GM23248 (cell line): ENCODE data around the gene NUDCD3. TPM values are rescaled to one million over a fixed set of nuclear protein-coding genes. Genes with fewer than 3 reads are reported as not detected.

Experiments
- DNase-seq: peaks from one replicate; pipeline ENCODE4 v3.0.0-alpha.2; 2015
- H2AFZ ChIP-seq: fragments of 200-600 bp; sonication (generic); 2 replicates; pipeline ENCODE4 v1.6.1; 2016; ENCODE audit warnings: antibody characterized with exemption
- H3F3A ChIP-seq: fragments of 200-600 bp; sonication (generic); 2 replicates; pipeline ENCODE4 v1.6.1; 2016; ENCODE audit warnings: mild to moderate bottlenecking, antibody characterized with exemption, mixed run types; ENCODE audit not compliant: insufficient read depth
- H3K27ac ChIP-seq: fragments of 200-600 bp; sonication (generic); 2 replicates; pipeline ENCODE4 v1.5.1; 2016; ENCODE audit warnings: mild to moderate bottlenecking
- H3K27me3 ChIP-seq: fragments of 200-600 bp; sonication (generic); replicated peaks from 2 replicates; pipeline ENCODE4 v1.6.1; 2016; ENCODE audit warnings: mild to moderate bottlenecking; ENCODE audit not compliant: insufficient read depth
- H3K36me3 ChIP-seq: fragments of 200-600 bp; sonication (generic); 2 replicates; pipeline ENCODE4 v1.6.1; 2016; ENCODE audit warnings: low read depth, mild to moderate bottlenecking
- H3K4me1 ChIP-seq: fragments of 200-600 bp; sonication (generic); 2 replicates; pipeline ENCODE4 v1.6.1; 2016; ENCODE audit warnings: mild to moderate bottlenecking; ENCODE audit not compliant: insufficient read depth
- H3K4me2 ChIP-seq: fragments of 200-600 bp; sonication (generic); one replicate; pipeline ENCODE4 v1.6.1; 2016; ENCODE audit warnings: mild to moderate bottlenecking; ENCODE audit not compliant: unreplicated experiment
- H3K4me3 ChIP-seq: fragments of 200-600 bp; sonication (generic); 2 replicates; pipeline ENCODE4 v1.5.1; 2016; ENCODE audit warnings: mild to moderate bottlenecking
- H3K79me2 ChIP-seq: fragments of 200-600 bp; sonication (generic); 2 replicates; pipeline ENCODE4 v1.6.1; 2016; ENCODE audit warnings: mild to moderate bottlenecking; ENCODE audit not compliant: insufficient read depth
- H3K9ac ChIP-seq: fragments of 200-600 bp; sonication (generic); 2 replicates; pipeline ENCODE4 v1.6.1; 2016; ENCODE audit warnings: mild to moderate bottlenecking
- H3K9me2 ChIP-seq: fragments of 200-600 bp; sonication (generic); 2 replicates; pipeline ENCODE4 v1.6.1; 2016; ENCODE audit warnings: mixed run types, mild to moderate bottlenecking, moderate library complexity; ENCODE audit not compliant: insufficient read depth
- H3K9me3 ChIP-seq: fragments of 200-600 bp; sonication (generic); one replicate; pipeline ENCODE4 v1.6.1; 2017; ENCODE audit warnings: low read depth
- H4K20me1 ChIP-seq: fragments of 200-600 bp; sonication (generic); 2 replicates; pipeline ENCODE4 v1.6.0; 2016; ENCODE audit not compliant: insufficient read depth
- EZH2 ChIP-seq: fragments of 200-600 bp; sonication (generic); IDR thresholded peaks from 2 replicates; pipeline ENCODE4 v1.6.1; 2018; ENCODE audit warnings: antibody characterized with exemption, mild to moderate bottlenecking; ENCODE audit not compliant: insufficient read depth, poor library complexity, severe bottlenecking
- EZH2phosphoT487 ChIP-seq: fragments of 200-600 bp; sonication (generic); IDR thresholded peaks from 2 replicates; pipeline ENCODE4 v1.6.1; 2018; ENCODE audit warnings: antibody characterized with exemption, moderate library complexity, mild to moderate bottlenecking, low read depth; ENCODE audit not compliant: insufficient read depth
- WGBS, 2 experiments: methylation state at CpG; one replicate each; pipeline ENCODE4 v1.1.6; 2015 to 2017; ENCODE audit warnings: low lambda C conversion rate in 2 of 2, low coverage in 1 of 2; ENCODE audit errors: missing lambda C conversion rate in 2 of 2; 5-methylcytosine and 5-hydroxymethylcytosine counted together
- in situ Hi-C: fragments of 300-500 bp; cut with MboI; formaldehyde crosslinking; loops from 2 replicates; pipeline ENCODE4 v1.15.0; 2020
- polyA plus RNA-seq: library from polyadenylated mRNA; unstranded; fragments of >200 nt; fragmentation: Nextera tagmentation; extraction: Ambion mirVana; gene quantifications from 2 replicates; pipeline ENCODE4 v1.2.1, GENCODE V29; 2016
- total RNA-seq: library from RNA; depleted of rRNA; stranded (reverse); fragments of >200 nt; shearing (Covaris generic); gene quantifications from 2 replicates; pipeline ENCODE4 v1.2.3, GENCODE V29; 2014

NUDCD3 gene
- total and polyA plus RNA-seq, 2 experiments from 2014 or later: 56.7 to 79.1 TPM

GRCh38 chr7:44482502-44483485, 7.7 kb downstream of the NUDCD3 start:
- Histone ChIP-seq H2AFZ (no peak overlapping the region), H3K27ac (no peak overlapping the region), H3K9ac (no peak overlapping the region), H3K36me3 (peaks cover 45% of the 10 kb centered on the region), H3K4me1 (peaks cover 10% of the 10 kb centered on the region), H4K20me1 (no peaks in the 10 kb centered on the region), H3K4me2 (no peak overlapping the region), H3K4me3 (no peak overlapping the region), H3K9me3 (no peaks in the 10 kb centered on the region), H3K27me3 (no peaks in the 10 kb centered on the region), H3K79me2 (peaks cover 90% of the 10 kb centered on the region), H3F3A (peaks cover 7% of the 10 kb centered on the region; the same call in 1 of the 2 replicates), H3K9me2 (no peaks in the 10 kb centered on the region)
- TF ChIP-seq EZH2phosphoT487 (no peak), EZH2 (no peak)
- 94 to 100% methylated on average over 2 of the region's 2 CpGs for WGBS, 2 experiments
- in situ Hi-C loops: no loop called here
- no peak for DNase-seq

GRCh38 chr7:44477938-44478337, 12.5 kb downstream of the NUDCD3 start:
- no peak overlapping the region for H3K27ac ChIP-seq
- H3F3A ChIP-seq: peaks cover 8% of the 10 kb centered on the region; the same call in 1 of the 2 replicates
- no peak overlapping the region for H3K4me3 ChIP-seq
- no peak overlapping the region for H2AFZ ChIP-seq
- peaks cover 18% of the 10 kb centered on the region for H3K4me1 ChIP-seq
- H3K9me3 ChIP-seq: no peaks in the 10 kb centered on the region
- peaks cover 30% of the 10 kb centered on the region for H3K36me3 ChIP-seq
- no peak overlapping the region for H3K4me2 ChIP-seq
- WGBS, 2 experiments: 95 to 99% methylated on average over 6 to 8 of the region's 8 CpGs
- no peaks in the 10 kb centered on the region for H4K20me1 ChIP-seq
- H3K79me2 ChIP-seq: peaks cover 85% of the 10 kb centered on the region
- H3K27me3 ChIP-seq: no peaks in the 10 kb centered on the region
- in situ Hi-C loops: loop anchor here (5.0 kb wide), 1 partner anchor 231 kb away; no protein-coding TSS in a partner anchor
- H3K9me2 ChIP-seq: no peaks in the 10 kb centered on the region
- H3K9ac ChIP-seq: no peak overlapping the region
- TF ChIP-seq EZH2: no peak
- TF ChIP-seq EZH2phosphoT487: no peak
- no peak for DNase-seq

- H3K27ac ChIP-seq: peak overlapping the region; percentile 33; the same call in 1 of the 2 replicates
- peaks cover 23% of the 10 kb centered on the region for H3K36me3 ChIP-seq
- no peaks in the 10 kb centered on the region for H4K20me1 ChIP-seq
- no peak overlapping the region for H2AFZ ChIP-seq
- peaks cover 18% of the 10 kb centered on the region for H3K4me1 ChIP-seq
- H3K4me2 ChIP-seq: no peak overlapping the region
- H3K79me2 ChIP-seq: peaks cover 85% of the 10 kb centered on the region
- WGBS, 2 experiments: 18 to 23% methylated on average over 6 of the region's 6 CpGs
- no peaks in the 10 kb centered on the region for H3K9me3 ChIP-seq
- in situ Hi-C loops: loop anchor here (5.0 kb wide), 1 partner anchor 230 kb away; no protein-coding TSS in a partner anchor
- TF ChIP-seq EZH2: no peak
- no peak for TF ChIP-seq EZH2phosphoT487
- H3K27me3 ChIP-seq: no peaks in the 10 kb centered on the region
- H3K9ac ChIP-seq: 0 out of 2 replicates have a peak overlapping the region, but pooled peaks have one; percentile 22
- no peak overlapping the region for H3K4me3 ChIP-seq
- H3F3A ChIP-seq: peaks cover 8% of the 10 kb centered on the region; the same call in 1 of the 2 replicates
- peak; percentile 94 for DNase-seq
- no peaks in the 10 kb centered on the region for H3K9me2 ChIP-seq
Measured at GRCh38 chr7:44477063-44477830, 13.2 kb downstream of the NUDCD3 start.

- Histone ChIP-seq H4K20me1 (no peaks in the 10 kb centered on the region), H3K9me3 (no peaks in the 10 kb centered on the region), H3K4me2 (no peak overlapping the region), H3K27me3 (no peaks in the 10 kb centered on the region), H3K4me3 (no peak overlapping the region), H3K79me2 (peaks cover 85% of the 10 kb centered on the region), H3K4me1 (peaks cover 18% of the 10 kb centered on the region), H3K36me3 (peaks cover 19% of the 10 kb centered on the region), H3K27ac (no peak overlapping the region), H2AFZ (no peak overlapping the region), H3K9me2 (no peaks in the 10 kb centered on the region), H3F3A (peaks cover 8% of the 10 kb centered on the region; the same call in 1 of the 2 replicates), H3K9ac (no peak overlapping the region)
- DNase-seq: no peak
- WGBS, 2 experiments: 93 to 95% methylated on average over 5 of the region's 5 CpGs
- in situ Hi-C loops: loop anchor here (5.0 kb wide), 1 partner anchor 229 kb away; no protein-coding TSS in a partner anchor
- TF ChIP-seq EZH2phosphoT487 (no peak), EZH2 (no peak)
Measured at GRCh38 chr7:44476313-44476712, 14.1 kb downstream of the NUDCD3 start.
